HuH-7.5 (cell line): ENCODE results near the gene HNRNPH2.

ENCODE experiments used
- DNase-seq: peaks from one replicate; pipeline ENCODE4 v3.0.0; 2011; ENCODE audit warnings: low spot score

The HNRNPH2 gene

GRCh38 chrX:101397779-101398178 lies 10.2 kb upstream of the HNRNPH2 start:
- DNase-seq = no peak

- DNase-seq = no peak
Observed at GRCh38 chrX:101398694-101399093, 9.3 kb upstream of the HNRNPH2 start.

- no peak for DNase-seq
Observed at GRCh38 chrX:101399825-101400224, 8.2 kb upstream of the HNRNPH2 start.

- no peak for DNase-seq
Observed at GRCh38 chrX:101407167-101407747, 765 bp upstream of the HNRNPH2 start.

- DNase-seq = no peak
Observed at GRCh38 chrX:101408532-101408841, 465 bp downstream of the HNRNPH2 start.

- DNase-seq = no peak
Observed at GRCh38 chrX:101409043-101409442, 1.0 kb downstream of the HNRNPH2 start.

GRCh38 chrX:101410461-101410860 lies 2.4 kb downstream of the HNRNPH2 start:
- no peak for DNase-seq

GRCh38 chrX:101411984-101412383 lies 4.0 kb downstream of the HNRNPH2 start:
- DNase-seq = no peak

- DNase-seq = no peak
Observed at GRCh38 chrX:101415180-101416145, 7.4 kb downstream of the HNRNPH2 start.

GRCh38 chrX:101416691-101417090 lies 8.7 kb downstream of the HNRNPH2 start:
- no peak for DNase-seq

GRCh38 chrX:101417190-101417589 lies 9.2 kb downstream of the HNRNPH2 start:
- no peak for DNase-seq

- DNase-seq = no peak
Observed at GRCh38 chrX:101417981-101418841, 10.2 kb downstream of the HNRNPH2 start.

- no peak for DNase-seq
Observed at GRCh38 chrX:101419489-101419888, 11.5 kb downstream of the HNRNPH2 start.

- no peak for DNase-seq
Observed at GRCh38 chrX:101427954-101428353, 19.9 kb downstream of the HNRNPH2 start.

- DNase-seq = no peak
Observed at GRCh38 chrX:101429934-101430333, 21.9 kb downstream of the HNRNPH2 start.

- DNase-seq = no peak
Observed at GRCh38 chrX:101430457-101431078, 22.5 kb downstream of the HNRNPH2 start.

GRCh38 chrX:101442085-101442484 lies 34.1 kb downstream of the HNRNPH2 start:
- DNase-seq = no peak

- DNase-seq = no peak
Observed at GRCh38 chrX:101449279-101449678, 41.3 kb downstream of the HNRNPH2 start.

GRCh38 chrX:101450085-101450484 lies 42.1 kb downstream of the HNRNPH2 start:
- DNase-seq = no peak

- no peak for DNase-seq
Observed at GRCh38 chrX:101450961-101451360, 42.9 kb downstream of the HNRNPH2 start.

GRCh38 chrX:101452056-101452455 lies 44.0 kb downstream of the HNRNPH2 start:
- DNase-seq = no peak

- no peak for DNase-seq
Observed at GRCh38 chrX:101460669-101461068, 52.6 kb downstream of the HNRNPH2 start.
